SK-N-SH (cell line): ENCODE measurements around the gene FZD2. TPM values are rescaled to one million over a fixed set of nuclear protein-coding genes. Genes with fewer than 3 reads are reported as not detected.
"Not testable (repeated sequence)": the region's sequence is repeated elsewhere in the genome, so short reads cannot be mapped to it uniquely, and the experiment has no call there.

Experiments used
- CTCF ChIA-PET: fragments of 300-600, 350-600 bp; formaldehyde crosslinking; extraction: SDS; loops from one replicate; lab custom pipeline; 2021; lab: Yijun Ruan, JAX
- POLR2A ChIA-PET: fragments of 350-600 bp; sonication (Branson Sonifier 250); formaldehyde crosslinking; extraction: SDS; loops from one replicate; lab custom pipeline; 2020; ENCODE audit warnings: antibody characterized with exemption, inconsistent platforms; lab: Yijun Ruan, JAX
- DNase-seq: peaks from one replicate; pipeline ENCODE4 v3.0.0; 2012
- H2AFZ ChIP-seq: fragments of 200-600 bp; sonication (generic); 2 replicates; pipeline ENCODE4 v1.8.1; 2016; ENCODE audit warnings: antibody characterized with exemption, mild to moderate bottlenecking, low read depth
- H3F3A ChIP-seq: fragments of 200-600 bp; sonication (generic); replicated peaks from 2 replicates; pipeline ENCODE3; 2016; ENCODE audit warnings: antibody characterized with exemption, mild to moderate bottlenecking; ENCODE audit not compliant: insufficient read depth
- H3K27ac ChIP-seq, 2 experiments: fragments of 200-500 bp in 1 of 2; fragments of 200-600 bp in 1 of 2; sonication (Bioruptor generic) in 1 of 2; sonication (generic), shearing (Covaris generic) in 1 of 2; 2 replicates each; pipeline versions ENCODE4 v1.5.1 to v1.6.1; 2014 to 2016; ENCODE audit warnings: low read depth in 2 of 2, inconsistent platforms in 1 of 2, low read length in 1 of 2, mild to moderate bottlenecking in 1 of 2, mixed read lengths in 1 of 2
- H3K27me3 ChIP-seq: fragments of 200-600 bp; sonication (generic), shearing (Covaris generic); 2 replicates; pipeline ENCODE4 v1.6.1; 2016; ENCODE audit warnings: mixed run types; ENCODE audit not compliant: insufficient read depth
- H3K36me3 ChIP-seq, 2 experiments: fragments of 200-500 bp in 1 of 2; fragments of 200-600 bp in 1 of 2; sonication (Bioruptor generic) in 1 of 2; sonication (generic) in 1 of 2; replicated peaks in 1 of 2; 2 replicates each; pipeline versions ENCODE3 to v1.5.1; 2014 to 2016; ENCODE audit warnings: low read length in 1 of 2, mild to moderate bottlenecking in 1 of 2; ENCODE audit not compliant: insufficient read depth in 2 of 2, control insufficient read depth in 1 of 2
- H3K4me1 ChIP-seq, 2 experiments: fragments of 200-500 bp in 1 of 2; fragments of 200-600 bp in 1 of 2; sonication (Bioruptor generic) in 1 of 2; sonication (generic), shearing (Covaris generic) in 1 of 2; 2 replicates each; pipeline versions ENCODE4 v1.5.1 to v1.6.1; 2014 to 2016; ENCODE audit warnings: low read depth in 1 of 2, low read length in 1 of 2, mixed run types in 1 of 2; ENCODE audit not compliant: insufficient read depth in 2 of 2, control insufficient read depth in 1 of 2
- H3K4me2 ChIP-seq: fragments of 200-600 bp; sonication (generic), shearing (Covaris generic); 2 replicates; pipeline ENCODE4 v1.6.1; 2017; ENCODE audit warnings: mixed run types
- H3K4me3 ChIP-seq, 2 experiments: fragments of 200-500 bp in 1 of 2; fragments of 200-600 bp in 1 of 2; sonication (Bioruptor generic) in 1 of 2; sonication (generic), shearing (Covaris generic) in 1 of 2; 2 replicates each; pipeline versions ENCODE4 v1.5.1 to v1.8.1; 2014 to 2016; ENCODE audit warnings: low read depth in 2 of 2, inconsistent platforms in 1 of 2, low read length in 1 of 2, mild to moderate bottlenecking in 1 of 2, mixed read lengths in 1 of 2, moderate library complexity in 1 of 2
- H3K79me2 ChIP-seq: fragments of 200-600 bp; sonication (generic); 2 replicates; pipeline ENCODE4 v1.8.1; 2017; ENCODE audit warnings: mild to moderate bottlenecking; ENCODE audit not compliant: insufficient read depth
- H3K9ac ChIP-seq: fragments of 200-600 bp; sonication (generic); 2 replicates; pipeline ENCODE4 v1.6.1; 2017; ENCODE audit warnings: mixed run types
- H3K9me2 ChIP-seq: fragments of 200-600 bp; sonication (generic); 2 replicates; pipeline ENCODE4 v1.6.1; 2017; ENCODE audit warnings: mixed run types
- H3K9me3 ChIP-seq: fragments of 200-600 bp; sonication (generic); 2 replicates; pipeline ENCODE4 v1.6.1; 2017; ENCODE audit warnings: mixed run types, mild to moderate bottlenecking, moderate library complexity
- H4K20me1 ChIP-seq: fragments of 200-600 bp; sonication (generic); 2 replicates; pipeline ENCODE4 v1.6.1; 2017; ENCODE audit warnings: mild to moderate bottlenecking, mixed run types; ENCODE audit not compliant: insufficient read depth
- CTCF ChIP-seq: fragments of 200-600 bp; sonication (generic); IDR thresholded peaks from 2 replicates; pipeline ENCODE4 v1.6.1; 2017; ENCODE audit warnings: antibody characterized with exemption, mild to moderate bottlenecking, moderate library complexity
- ELF1 ChIP-seq: IDR thresholded peaks from 2 replicates; pipeline ENCODE4 v1.4.0; 2012
- MXI1 ChIP-seq: IDR thresholded peaks from 2 replicates; pipeline ENCODE4 v1.6.1; 2012; ENCODE audit warnings: mild to moderate bottlenecking, low read depth, low read length, improper control_type of control experiment
- PBX3 ChIP-seq: IDR thresholded peaks from 2 replicates; pipeline ENCODE4; 2012
- RAD21 ChIP-seq: IDR thresholded peaks from 2 replicates; pipeline ENCODE4 v1.6.1; 2012; ENCODE audit warnings: mild to moderate bottlenecking, low read length
- RCOR1 ChIP-seq: fragments of 150-350 bp; IDR thresholded peaks from 2 replicates; pipeline ENCODE4 v1.6.1; 2017; ENCODE audit warnings: antibody characterized with exemption, low read length
- RFX5 ChIP-seq: IDR thresholded peaks from 2 replicates; pipeline ENCODE4 v1.6.1; 2012; ENCODE audit warnings: mild to moderate bottlenecking, improper control_type of control experiment, low read length
- YY1 ChIP-seq: IDR thresholded peaks from 2 replicates; pipeline ENCODE4 v1.4.0; 2012; ENCODE audit warnings: low read depth, mild to moderate bottlenecking
- WGBS: methylation state at CpG from one replicate; pipeline ENCODE4 v1.1.6; 2017; ENCODE audit warnings: low lambda C conversion rate; 5-methylcytosine and 5-hydroxymethylcytosine counted together
- polyA plus RNA-seq, 3 experiments: library from polyadenylated mRNA; depleted of rRNA; stranded (reverse); fragments of >200 nt; gene quantifications; 2 replicates each; pipeline ENCODE4 v1.2.3, GENCODE V29; 2012

FZD2 gene
- polyA plus RNA-seq, 1 of the 3 experiments (the other 2 are of a cell fraction): 35.1 TPM

- Histone ChIP-seq H3K79me2 (peaks cover 10% of the 10 kb centered on the region; the same call in 1 of the 2 replicates), H3K27ac (no peak overlapping the region), H4K20me1 (no peaks in the 10 kb centered on the region; the same call in 1 of the 2 replicates), H3F3A (peaks cover 31% of the 10 kb centered on the region), H2AFZ (no peak overlapping the region), H3K4me3 (no peak overlapping the region), H3K4me2 (no peak overlapping the region), H3K9ac (no peak overlapping the region), H3K9me3 (no peaks in the 10 kb centered on the region), H3K4me1 (peaks cover 0 to 10% of the 10 kb centered on the region in 2 experiments; a peak in 1 of 4 replicates), H3K27me3 (no peaks in the 10 kb centered on the region), H3K9me2 (no peaks in the 10 kb centered on the region), H3K36me3 (no peaks in the 10 kb centered on the region)
- no peak for DNase-seq
- POLR2A ChIA-PET: no interaction called here
- CTCF ChIA-PET: interaction anchor here (1.0 to 1.3 kb wide), 2 partner anchors 9 to 30 kb away, joined by 3 read pairs; partner anchors contain the start of gene FZD2
- TF ChIP-seq MXI1 (no peak), ELF1 (no peak), CTCF (peak; percentile 61), PBX3 (no peak), RAD21 (no peak), RFX5 (no peak), YY1 (no peak), RCOR1 (no peak)
- 77% methylated on average over 14 of the region's 14 CpGs for WGBS
These were observed 8.7 kb downstream of the FZD2 start for GRCh38 chr17:44565866-44566443.

GRCh38 chr17:44568311-44568944 is 11.1 kb downstream of the FZD2 start:
- H3K4me2 ChIP-seq: peak overlapping the region; percentile 66
- H3K36me3 ChIP-seq, H3K79me2 ChIP-seq, DNase-seq, H3K9ac ChIP-seq, H3K4me1 ChIP-seq, H3K27me3 ChIP-seq, H3K9me3 ChIP-seq, H4K20me1 ChIP-seq, POLR2A ChIA-PET, H3K9me2 ChIP-seq: not testable (repeated sequence)
- H2AFZ ChIP-seq: 0 out of 2 replicates have a peak overlapping the region, but pooled peaks have one; percentile 29
- CTCF ChIA-PET: interaction anchor here (1.1 to 1.3 kb wide), 3 partner anchors 12 to 40 kb away, joined by 3 to 5 read pairs (median 3); no protein-coding TSS in a partner anchor
- peak overlapping the region; percentile 13 to 52; a peak in 2 of 4 replicates for H3K27ac ChIP-seq
- WGBS: 46% methylated on average over 7 of the region's 23 CpGs
- peaks cover 40% of the 10 kb centered on the region for H3F3A ChIP-seq
- H3K4me3 ChIP-seq: peak overlapping the region; percentile 19; a peak in 1 of 4 replicates
